Measurements from ENCODE around the gene BLACAT1. TPM values are rescaled to one million over a fixed set of nuclear protein-coding genes. Genes with fewer than 3 reads are reported as not detected.

The BLACAT1 gene
- total RNA-seq, 1 experiment from 2014 or later = 13.5 TPM

GRCh38 chr1:205423814-205424399 is 31.9 kb downstream of the BLACAT1 start:
- intact Hi-C loops (cut with micrococcal nuclease; ENCODE audit: unreplicated experiment) = loop anchor here (1.0 kb wide), 1 partner anchor 61 kb away; no protein-coding TSS in a partner anchor
- ChIA-PET POLR2A (ENCODE audit: unreplicated experiment) (interaction anchor here (0.7 kb wide), 1 partner anchor 89 kb away, joined by 7 read pairs; no protein-coding TSS in a partner anchor), CTCF (interaction anchor here (0.8 to 1.4 kb wide), 2 partner anchors 17 to 62 kb away, joined by 3 read pairs; no protein-coding TSS in a partner anchor)
- Histone ChIP-seq H4K20me1 (ENCODE audit: insufficient read depth) (no peaks in the 10 kb centered on the region), H2AFZ (no peak overlapping the region), H3K36me3 (ENCODE audit: low read depth) (no peaks in the 10 kb centered on the region), H3K27ac (no peak overlapping the region), H3K27me3 (ENCODE audit: insufficient read depth, low read depth) (peaks cover 55% of the 10 kb centered on the region; the same call in 1 of the 2 replicates), H3K4me2 (no peak overlapping the region), H3K79me2 (ENCODE audit: low read depth) (no peaks in the 10 kb centered on the region), H3K4me1 (replicated peaks; ENCODE audit: insufficient read depth) (no peaks in the 10 kb centered on the region), H3K9me3 (ENCODE audit: insufficient read depth, low read depth) (no peaks in the 10 kb centered on the region), H3K4me3 (no peak overlapping the region), H3K9me2 (ENCODE audit: insufficient read depth) (no peaks in the 10 kb centered on the region), H3F3A (ENCODE audit: insufficient read depth, low read depth) (no peaks in the 10 kb centered on the region)
- no TSS peak for BruUV-seq (replicated peaks)
- no peak for DNase-seq
- no peak for TF ChIP-seq EZH2 (IDR thresholded peaks at IDR 0.05; ENCODE audit: low read depth)
- TF ChIP-seq, protein P1, sequence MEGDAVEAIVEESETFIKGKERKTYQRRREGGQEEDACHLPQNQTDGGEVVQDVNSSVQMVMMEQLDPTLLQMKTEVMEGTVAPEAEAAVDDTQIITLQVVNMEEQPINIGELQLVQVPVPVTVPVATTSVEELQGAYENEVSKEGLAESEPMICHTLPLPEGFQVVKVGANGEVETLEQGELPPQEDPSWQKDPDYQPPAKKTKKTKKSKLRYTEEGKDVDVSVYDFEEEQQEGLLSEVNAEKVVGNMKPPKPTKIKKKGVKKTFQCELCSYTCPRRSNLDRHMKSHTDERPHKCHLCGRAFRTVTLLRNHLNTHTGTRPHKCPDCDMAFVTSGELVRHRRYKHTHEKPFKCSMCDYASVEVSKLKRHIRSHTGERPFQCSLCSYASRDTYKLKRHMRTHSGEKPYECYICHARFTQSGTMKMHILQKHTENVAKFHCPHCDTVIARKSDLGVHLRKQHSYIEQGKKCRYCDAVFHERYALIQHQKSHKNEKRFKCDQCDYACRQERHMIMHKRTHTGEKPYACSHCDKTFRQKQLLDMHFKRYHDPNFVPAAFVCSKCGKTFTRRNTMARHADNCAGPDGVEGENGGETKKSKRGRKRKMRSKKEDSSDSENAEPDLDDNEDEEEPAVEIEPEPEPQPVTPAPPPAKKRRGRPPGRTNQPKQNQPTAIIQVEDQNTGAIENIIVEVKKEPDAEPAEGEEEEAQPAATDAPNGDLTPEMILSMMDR (conservative IDR thresholded peaks at IDR 0.05) = no peak

DNA sequence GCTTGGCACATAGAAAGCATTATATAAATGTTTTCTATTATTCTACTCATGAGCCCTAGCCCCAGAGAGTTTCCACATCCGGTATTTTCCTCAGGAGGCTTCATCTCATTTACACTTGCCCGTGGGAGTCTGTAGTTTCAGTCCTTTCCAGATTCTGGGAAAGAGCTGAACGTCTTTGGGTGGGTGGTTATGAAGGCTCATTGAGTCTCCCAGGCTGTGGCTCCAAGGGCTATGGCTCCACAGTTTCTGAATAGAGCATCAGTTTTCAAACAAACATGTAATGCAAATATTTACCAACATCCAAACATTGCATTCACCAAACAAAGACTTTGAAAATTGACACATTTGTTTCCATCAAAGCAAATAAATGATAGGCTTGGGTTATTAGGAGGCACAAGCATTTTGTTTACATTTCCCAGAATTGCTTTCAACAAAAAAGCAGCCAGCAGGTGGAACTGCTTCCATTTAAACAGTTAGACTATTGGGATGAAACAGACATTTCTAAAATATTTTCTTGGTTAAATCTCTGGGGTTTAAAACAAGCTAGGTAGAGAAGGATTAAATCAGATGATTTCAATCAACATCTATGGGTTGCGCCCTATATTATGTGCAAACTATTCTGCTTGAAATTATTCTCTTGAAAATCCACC is 32.7 kb downstream of the BLACAT1 start:
- Histone ChIP-seq H2AFZ (no peak overlapping the region), H3K4me2 (no peak overlapping the region), H3K4me1 (replicated peaks; ENCODE audit: insufficient read depth) (no peaks in the 10 kb centered on the region), H3K27me3 (ENCODE audit: insufficient read depth, low read depth) (peaks cover 49% of the 10 kb centered on the region; the same call in 1 of the 2 replicates), H3K9me2 (ENCODE audit: insufficient read depth) (no peaks in the 10 kb centered on the region), H3K9me3 (ENCODE audit: insufficient read depth, low read depth) (no peaks in the 10 kb centered on the region), H3F3A (ENCODE audit: insufficient read depth, low read depth) (no peaks in the 10 kb centered on the region), H4K20me1 (ENCODE audit: insufficient read depth) (no peaks in the 10 kb centered on the region), H3K27ac (no peak overlapping the region), H3K36me3 (ENCODE audit: low read depth) (no peaks in the 10 kb centered on the region), H3K4me3 (no peak overlapping the region), H3K79me2 (ENCODE audit: low read depth) (no peaks in the 10 kb centered on the region)
- ChIA-PET POLR2A (ENCODE audit: unreplicated experiment) (interaction anchor here (0.7 kb wide), 1 partner anchor 88 kb away, joined by 7 read pairs; no protein-coding TSS in a partner anchor), CTCF (interaction anchor here (0.6 to 1.4 kb wide), 2 partner anchors 28 to 62 kb away, joined by 3 to 5 read pairs; no protein-coding TSS in a partner anchor)
- TF ChIP-seq, protein P1 (conservative IDR thresholded peaks at IDR 0.05) = peak; percentile 56
- TF ChIP-seq EZH2 (IDR thresholded peaks at IDR 0.05; ENCODE audit: low read depth) = no peak
- intact Hi-C loops (cut with micrococcal nuclease; ENCODE audit: unreplicated experiment) = loop anchor here (1.0 kb wide), 1 partner anchor 62 kb away; no protein-coding TSS in a partner anchor
- DNase-seq = no peak
- BruUV-seq (replicated peaks) = no TSS peak

DNA sequence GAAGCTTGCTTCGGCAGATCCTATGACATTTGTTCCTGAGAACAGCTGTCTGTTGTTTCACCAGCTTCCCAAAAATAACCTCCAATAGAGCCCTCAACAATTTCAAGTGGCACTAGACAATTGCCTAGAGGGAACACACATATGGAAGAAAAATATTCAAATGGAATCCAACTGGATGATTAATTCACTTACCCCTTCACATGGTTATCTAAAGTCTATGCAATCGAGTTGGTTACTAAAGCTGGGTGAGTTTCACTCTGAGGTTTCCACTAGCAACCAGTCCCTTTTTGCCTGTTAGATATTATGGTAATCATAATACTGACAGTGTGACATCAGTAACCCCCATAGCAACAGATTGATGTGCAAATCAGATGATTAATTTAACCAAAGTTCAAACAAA is 34.0 kb downstream of the BLACAT1 start, which contains the start of gene LEMD1:
Gene LEMD1 (minus strand): TSS at position 259 of the 400 bp plus-strand sequence. CDS start 1,520 bp downstream, outside the sequence.
- Histone ChIP-seq H3K9me2 (ENCODE audit: insufficient read depth) (no peaks in the 10 kb centered on the region), H3K9me3 (ENCODE audit: insufficient read depth, low read depth) (no peaks in the 10 kb centered on the region), H3F3A (ENCODE audit: insufficient read depth, low read depth) (no peaks in the 10 kb centered on the region), H3K36me3 (ENCODE audit: low read depth) (no peaks in the 10 kb centered on the region), H3K4me2 (no peak within 1 kb of the TSS), H3K4me3 (no peak within 1 kb of the TSS), H2AFZ (no peak within 1 kb of the TSS), H4K20me1 (ENCODE audit: insufficient read depth) (no peaks in the 10 kb centered on the region), H3K27me3 (ENCODE audit: insufficient read depth, low read depth) (peaks cover 48% of the 10 kb centered on the region; the same call in 1 of the 2 replicates), H3K27ac (no peak within 1 kb of the TSS), H3K79me2 (ENCODE audit: low read depth) (no peaks in the 10 kb centered on the region), H3K4me1 (replicated peaks; ENCODE audit: insufficient read depth) (no peaks in the 10 kb centered on the region)
- ChIA-PET CTCF (no interaction called here), POLR2A (ENCODE audit: unreplicated experiment) (no interaction called here)
- DNase-seq = no peak
- TF ChIP-seq, protein P1 (conservative IDR thresholded peaks at IDR 0.05) = no peak
- no peak for TF ChIP-seq EZH2 (IDR thresholded peaks at IDR 0.05; ENCODE audit: low read depth)
- BruUV-seq (replicated peaks) = no TSS peak
- intact Hi-C loops (cut with micrococcal nuclease; ENCODE audit: unreplicated experiment) = no loop called here
